T-helper 1 cell treated with Interleukin-12 subunit alpha and Interleukin-12 subunit beta and Interleukin-4 antibody, amounts not matched to agents 30 μg/mL and 1 μg/mL, for 36 hours (primary cell): ENCODE results near the gene EEF2K.
"Not testable (repeated sequence)": the region's sequence is repeated elsewhere in the genome, so short reads cannot be mapped to it uniquely, and the experiment has no call there.

Source experiments
- H3K27ac Mint-ChIP-seq: one replicate; pipeline ENCODE4 v1.8.0; 2021; ENCODE audit warnings: mild to moderate bottlenecking, mixed read lengths
- H3K27me3 Mint-ChIP-seq: one replicate; pipeline ENCODE4 v1.8.0; 2021; ENCODE audit warnings: low read depth, mixed read lengths
- H3K36me3 Mint-ChIP-seq: one replicate; pipeline ENCODE4 v1.8.0; 2021; ENCODE audit warnings: low read depth, mixed read lengths
- H3K4me1 Mint-ChIP-seq: one replicate; pipeline ENCODE4 v1.8.0; 2021; ENCODE audit warnings: low read depth, mixed read lengths
- H3K4me3 Mint-ChIP-seq: one replicate; pipeline ENCODE4 v1.8.0; 2021; ENCODE audit warnings: mild to moderate bottlenecking, moderate library complexity, mixed read lengths
- H3K9me3 Mint-ChIP-seq: one replicate; pipeline ENCODE4 v1.8.0; 2021; ENCODE audit warnings: mixed read lengths

EEF2K gene

DNA sequence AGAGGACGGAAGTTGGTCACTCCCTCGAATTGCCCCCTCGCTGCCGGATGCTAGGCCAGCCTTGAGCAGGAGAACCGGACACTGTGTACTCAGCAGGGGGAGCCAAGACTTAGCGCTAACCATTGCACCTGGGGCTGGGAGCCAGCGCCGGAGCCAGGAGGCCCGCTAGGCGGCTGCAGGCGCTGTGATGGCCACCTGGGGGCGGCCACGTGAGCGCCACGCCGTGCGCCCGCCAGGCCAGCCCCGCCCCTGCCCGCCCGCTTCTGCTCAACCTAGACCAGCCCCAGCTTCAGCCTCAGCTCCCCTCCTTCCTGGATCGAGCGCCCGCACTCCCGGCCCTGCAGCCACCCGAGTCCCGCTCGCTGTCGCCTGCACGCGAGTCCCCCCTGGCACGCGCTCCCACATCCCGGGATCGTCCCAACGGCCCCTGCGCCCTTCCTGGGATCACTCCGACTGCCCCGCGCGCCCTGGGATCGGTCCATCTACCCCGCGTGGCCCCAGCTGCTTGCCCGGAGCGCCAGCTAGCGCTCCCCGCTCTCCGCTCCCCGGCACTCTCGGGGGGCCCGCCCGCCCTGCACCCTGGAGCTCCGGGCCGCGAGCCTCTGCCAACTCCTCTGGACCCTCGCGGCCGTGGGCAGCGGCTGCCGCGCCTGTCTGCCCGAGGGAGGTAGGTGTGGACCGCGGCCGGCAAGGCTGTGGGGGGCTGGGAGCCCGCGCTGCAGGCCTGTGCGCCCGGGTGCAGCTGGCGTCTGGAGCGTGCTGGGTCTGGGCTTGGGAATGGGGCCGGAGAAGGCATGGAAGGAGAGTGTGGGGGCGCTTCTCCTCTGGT, at the start of gene EEF2K:
Gene EEF2K, plus strand, starts transcription at position 266 of the 829 bp plus-strand sequence. CDS start 19,452 bp downstream, outside the sequence.
- peak within 1 kb of the TSS; percentile 78 for H3K27ac Mint-ChIP-seq
- no peaks in the 10 kb centered on the region for H3K27me3 Mint-ChIP-seq
- H3K9me3 Mint-ChIP-seq, result no peaks in the 10 kb centered on the region
- peaks cover 22% of the 10 kb centered on the region for H3K4me1 Mint-ChIP-seq
- peaks cover 13% of the 10 kb centered on the region for H3K36me3 Mint-ChIP-seq
- peak within 1 kb of the TSS; percentile 91 for H3K4me3 Mint-ChIP-seq

GRCh38 chr16:22161401-22161800, 44.7 kb upstream of the EEF2K start:
- no peak overlapping the region for H3K4me3 Mint-ChIP-seq
- H3K36me3 Mint-ChIP-seq, result peaks cover 3% of the 10 kb centered on the region
- no peaks in the 10 kb centered on the region for H3K9me3 Mint-ChIP-seq
- H3K4me1 Mint-ChIP-seq, result no peaks in the 10 kb centered on the region
- H3K27me3 Mint-ChIP-seq, result peaks cover 27% of the 10 kb centered on the region
- H3K27ac Mint-ChIP-seq, result no peak overlapping the region

DNA sequence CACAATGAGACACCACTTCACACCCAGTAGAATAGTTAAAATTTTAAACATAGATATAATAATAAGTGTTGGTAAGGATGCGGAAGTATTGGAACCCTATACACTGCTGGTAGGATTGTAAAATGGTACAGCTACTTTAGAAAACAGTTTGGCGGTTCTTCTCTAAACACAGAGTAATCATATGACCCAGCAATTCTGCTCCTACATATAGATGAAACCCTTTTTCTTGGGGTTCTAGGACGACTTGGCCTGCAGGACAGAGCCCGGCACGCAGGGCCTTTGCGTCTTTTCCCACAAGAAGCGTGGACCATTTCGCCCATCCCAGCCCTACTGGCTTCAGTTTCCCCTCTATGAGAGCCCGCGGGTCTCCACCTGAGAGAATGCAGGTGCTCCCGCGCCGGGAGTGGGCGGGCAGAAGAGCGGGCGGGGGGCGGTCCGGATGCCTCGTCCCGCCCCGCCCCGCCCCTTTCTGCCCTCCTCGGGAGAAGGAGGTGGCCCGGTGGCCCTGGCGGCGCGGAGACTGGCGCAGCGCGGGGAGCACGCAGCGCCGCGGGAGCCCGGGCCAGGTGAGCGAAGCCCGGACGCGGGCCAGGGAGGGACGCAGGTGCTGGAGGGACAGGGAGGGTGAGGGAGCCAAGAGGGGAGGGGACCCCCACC, 44.0 kb upstream of the EEF2K start, which contains the start of gene SDR42E2:
Gene SDR42E2, plus strand, starts transcription at position 508 of the 657 bp plus-strand sequence. CDS start 3,077 bp downstream, outside the sequence.
- Mint-ChIP-seq H3K36me3 (peaks cover 3% of the 10 kb centered on the region), H3K9me3 (no peaks in the 10 kb centered on the region), H3K4me3 (peak within 1 kb of the TSS; percentile 11), H3K27ac (no peak within 1 kb of the TSS), H3K4me1 (no peaks in the 10 kb centered on the region), H3K27me3 (peaks cover 27% of the 10 kb centered on the region)

- Mint-ChIP-seq H3K4me1 (no peaks in the 10 kb centered on the region), H3K36me3 (peaks cover 3% of the 10 kb centered on the region), H3K27ac (no peak overlapping the region), H3K27me3 (peaks cover 27% of the 10 kb centered on the region), H3K9me3 (no peaks in the 10 kb centered on the region), H3K4me3 (no peak overlapping the region)
Observed at GRCh38 chr16:22162656-22163009, 43.4 kb upstream of the EEF2K start.

GRCh38 chr16:22163806-22164205, 42.3 kb upstream of the EEF2K start:
- no peak overlapping the region for H3K4me3 Mint-ChIP-seq
- H3K36me3 Mint-ChIP-seq, result peaks cover 3% of the 10 kb centered on the region
- peaks cover 27% of the 10 kb centered on the region for H3K27me3 Mint-ChIP-seq
- no peak overlapping the region for H3K27ac Mint-ChIP-seq
- H3K4me1 Mint-ChIP-seq, result no peaks in the 10 kb centered on the region
- no peaks in the 10 kb centered on the region for H3K9me3 Mint-ChIP-seq

DNA sequence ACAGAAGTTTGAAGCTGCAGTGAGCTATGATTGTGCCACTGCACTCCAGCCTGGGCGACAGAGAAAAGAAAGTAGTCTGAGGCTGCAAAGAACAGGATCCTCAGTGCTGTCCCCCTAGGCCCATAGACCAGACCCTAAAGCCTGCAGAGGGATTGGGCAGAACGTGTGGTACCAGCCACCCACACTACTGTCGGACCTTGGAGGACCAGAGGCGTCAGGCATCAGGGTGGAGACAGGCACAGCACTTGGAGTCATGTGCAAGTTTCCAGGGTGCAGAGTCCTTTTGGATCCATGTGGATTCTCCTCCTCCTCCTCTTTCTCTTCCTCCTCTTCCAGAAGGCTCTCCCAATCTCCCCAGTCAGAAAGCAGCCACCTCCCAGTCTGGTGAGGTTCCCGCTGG, 41.6 kb upstream of the EEF2K start:
- no peaks in the 10 kb centered on the region for H3K4me1 Mint-ChIP-seq
- H3K27me3 Mint-ChIP-seq, result peaks cover 27% of the 10 kb centered on the region
- no peak overlapping the region for H3K27ac Mint-ChIP-seq
- peaks cover 3% of the 10 kb centered on the region for H3K36me3 Mint-ChIP-seq
- no peak overlapping the region for H3K4me3 Mint-ChIP-seq
- no peaks in the 10 kb centered on the region for H3K9me3 Mint-ChIP-seq

DNA sequence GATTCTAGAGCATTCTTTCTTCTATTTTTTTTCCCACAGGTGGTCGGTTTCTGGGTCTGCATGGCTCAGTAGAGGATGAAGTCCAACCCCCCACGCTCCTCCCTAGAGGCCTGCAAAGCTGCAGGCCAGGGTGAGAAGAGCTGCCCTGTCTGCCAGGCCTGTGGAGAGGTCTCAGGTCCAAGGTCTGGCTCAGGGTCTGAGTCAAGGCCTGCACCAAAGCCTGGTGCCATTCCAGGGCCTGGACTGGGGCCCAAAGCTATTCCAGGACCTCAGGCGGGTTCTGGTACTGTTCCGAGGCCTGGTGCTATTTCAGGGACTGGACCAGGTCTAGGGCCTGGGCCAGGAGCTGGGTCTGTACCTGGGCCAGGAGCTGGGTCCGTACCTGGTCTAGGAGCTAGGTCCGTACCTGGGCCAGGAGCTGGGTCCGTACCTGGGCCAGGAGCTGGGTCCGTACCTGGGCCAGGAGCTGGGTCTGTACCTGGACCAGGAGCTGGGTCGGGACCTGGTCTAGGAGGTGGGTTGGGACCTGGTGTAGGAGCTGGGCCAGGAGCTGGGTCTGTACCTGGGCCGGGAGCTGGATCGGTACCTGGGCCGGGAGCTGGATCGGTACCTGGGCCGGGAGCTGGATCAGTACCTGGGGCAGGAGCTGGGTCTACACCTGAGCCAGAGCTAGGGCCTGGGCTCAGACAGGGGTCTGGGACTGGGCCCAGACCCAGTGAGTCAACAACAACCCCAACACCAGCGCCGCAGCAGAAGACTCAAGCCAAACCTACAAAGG, 40.4 kb upstream of the EEF2K start:
- peaks cover 16% of the 10 kb centered on the region for H3K27me3 Mint-ChIP-seq
- no peaks in the 10 kb centered on the region for H3K4me1 Mint-ChIP-seq
- no peak overlapping the region for H3K27ac Mint-ChIP-seq
- peaks cover 3% of the 10 kb centered on the region for H3K36me3 Mint-ChIP-seq
- H3K4me3 Mint-ChIP-seq, result no peak overlapping the region
- no peaks in the 10 kb centered on the region for H3K9me3 Mint-ChIP-seq

DNA sequence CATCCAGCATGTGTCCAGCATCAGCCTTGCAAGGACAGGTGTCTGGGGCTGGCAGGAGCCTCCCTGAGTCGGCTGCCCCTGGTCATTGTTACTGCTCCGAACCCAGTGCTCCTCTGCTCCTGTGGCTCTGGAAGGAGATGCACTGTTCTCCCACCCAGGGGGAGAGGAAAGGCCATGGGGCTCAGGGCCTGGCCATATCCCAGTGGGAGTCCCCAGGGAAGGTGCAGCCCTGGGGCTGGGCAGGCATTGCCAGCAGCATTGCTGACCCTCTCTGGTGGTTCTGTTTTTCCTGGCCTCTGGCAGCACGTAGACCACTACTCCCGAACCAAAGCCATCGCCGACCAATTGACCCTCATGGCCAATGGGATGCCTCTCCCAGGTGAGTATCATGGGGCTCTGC, 34.1 kb upstream of the EEF2K start:
- Mint-ChIP-seq H3K36me3 (no peaks in the 10 kb centered on the region), H3K27ac (no peak overlapping the region), H3K27me3 (no peaks in the 10 kb centered on the region), H3K4me3 (no peak overlapping the region), H3K4me1 (no peaks in the 10 kb centered on the region), H3K9me3 (no peaks in the 10 kb centered on the region)

DNA sequence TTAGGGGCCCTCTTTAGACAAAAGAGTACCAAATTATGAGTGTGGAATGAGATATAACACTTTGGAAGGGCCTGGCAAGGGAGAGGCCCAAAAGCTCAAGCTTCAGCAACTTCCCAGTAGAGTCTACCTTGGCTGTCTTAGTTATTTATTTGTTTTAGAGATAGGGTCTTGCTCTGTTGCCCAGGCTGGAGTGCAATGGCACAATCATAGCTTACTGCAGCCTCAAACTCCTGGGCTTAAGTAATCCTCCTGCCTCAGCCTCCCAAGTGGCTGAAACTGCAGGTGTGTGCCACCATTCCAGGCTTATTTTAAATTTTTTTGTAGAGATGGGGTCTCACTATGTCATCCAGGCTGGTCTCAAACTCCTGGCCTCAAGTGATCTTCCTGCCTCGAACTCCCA, 33.4 kb upstream of the EEF2K start:
- not testable (repeated sequence) for H3K4me1 Mint-ChIP-seq, H3K9me3 Mint-ChIP-seq, H3K27ac Mint-ChIP-seq, H3K4me3 Mint-ChIP-seq, H3K27me3 Mint-ChIP-seq, H3K36me3 Mint-ChIP-seq

DNA sequence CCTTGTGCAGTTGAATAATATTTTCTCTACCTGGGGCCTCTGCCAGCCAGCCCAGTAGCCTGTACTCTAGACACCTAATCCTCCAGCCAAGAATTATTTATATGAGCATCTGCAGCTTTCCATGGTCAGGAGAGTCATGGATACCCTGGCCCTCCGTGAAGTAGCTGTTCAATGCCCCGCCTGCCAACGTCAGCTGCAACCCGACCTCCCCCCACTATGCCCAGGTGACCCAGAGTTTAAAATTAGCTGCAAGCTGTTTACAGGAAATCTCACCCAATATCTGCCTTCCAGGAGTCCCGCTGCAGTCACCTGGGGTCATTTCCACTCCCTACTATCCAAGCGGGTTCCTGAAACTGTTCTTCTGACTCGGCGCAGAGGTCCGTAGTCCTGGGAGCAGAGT, 31.4 kb upstream of the EEF2K start:
- Mint-ChIP-seq H3K27me3 (no peaks in the 10 kb centered on the region), H3K36me3 (no peaks in the 10 kb centered on the region), H3K4me3 (no peak overlapping the region), H3K27ac (no peak overlapping the region), H3K9me3 (no peaks in the 10 kb centered on the region), H3K4me1 (no peaks in the 10 kb centered on the region)

GRCh38 chr16:22177968-22178930, 27.8 kb upstream of the EEF2K start:
- Mint-ChIP-seq H3K27me3 (no peaks in the 10 kb centered on the region), H3K4me3 (no peak overlapping the region), H3K9me3 (no peaks in the 10 kb centered on the region), H3K4me1 (no peaks in the 10 kb centered on the region), H3K27ac (no peak overlapping the region), H3K36me3 (no peaks in the 10 kb centered on the region)

GRCh38 chr16:22181426-22181825, 24.7 kb upstream of the EEF2K start:
- H3K4me3 Mint-ChIP-seq, result no peak overlapping the region
- no peaks in the 10 kb centered on the region for H3K27me3 Mint-ChIP-seq
- H3K27ac Mint-ChIP-seq, result peak overlapping the region; percentile 4
- no peaks in the 10 kb centered on the region for H3K36me3 Mint-ChIP-seq
- no peaks in the 10 kb centered on the region for H3K9me3 Mint-ChIP-seq
- no peaks in the 10 kb centered on the region for H3K4me1 Mint-ChIP-seq

GRCh38 chr16:22181843-22182242, 24.2 kb upstream of the EEF2K start:
- no peak overlapping the region for H3K27ac Mint-ChIP-seq
- H3K9me3 Mint-ChIP-seq, result no peaks in the 10 kb centered on the region
- H3K36me3 Mint-ChIP-seq, result no peaks in the 10 kb centered on the region
- no peaks in the 10 kb centered on the region for H3K4me1 Mint-ChIP-seq
- H3K27me3 Mint-ChIP-seq, result no peaks in the 10 kb centered on the region
- no peak overlapping the region for H3K4me3 Mint-ChIP-seq

DNA sequence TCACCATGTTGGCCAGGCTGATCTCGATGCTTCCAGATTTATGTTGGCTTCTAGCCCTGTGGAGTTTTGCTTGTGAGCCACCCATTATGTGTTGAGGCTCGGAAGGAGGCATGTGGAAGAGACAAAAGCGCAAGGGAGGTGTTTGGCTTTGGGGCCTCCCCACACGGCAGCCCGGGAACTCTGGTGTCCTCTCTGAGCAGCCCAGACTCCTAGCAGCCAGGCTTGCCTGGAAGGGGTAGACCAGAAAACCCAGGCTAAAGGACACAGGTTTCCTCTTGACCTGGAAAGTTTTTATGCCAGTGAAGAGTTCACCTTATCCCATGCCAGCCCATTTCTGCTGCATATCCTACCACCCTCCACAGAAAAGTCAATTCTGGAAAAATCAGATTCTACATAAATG, 22.7 kb upstream of the EEF2K start:
- Mint-ChIP-seq H3K4me3 (no peak overlapping the region), H3K27me3 (no peaks in the 10 kb centered on the region), H3K27ac (no peak overlapping the region), H3K4me1 (peaks cover 4% of the 10 kb centered on the region), H3K9me3 (no peaks in the 10 kb centered on the region), H3K36me3 (no peaks in the 10 kb centered on the region)
